GM21515 (cell line): ENCODE results near the gene SAP130.
A peak's percentile ranks its signal among the peaks of the same experiment; 100 is the strongest.

ENCODE experiments used
- ATAC-seq: cut with Tn5 transposase; IDR thresholded peaks from one replicate; pipeline ENCODE4 v1.9.1; 2021; ENCODE audit not compliant: unreplicated experiment

Gene SAP130

DNA sequence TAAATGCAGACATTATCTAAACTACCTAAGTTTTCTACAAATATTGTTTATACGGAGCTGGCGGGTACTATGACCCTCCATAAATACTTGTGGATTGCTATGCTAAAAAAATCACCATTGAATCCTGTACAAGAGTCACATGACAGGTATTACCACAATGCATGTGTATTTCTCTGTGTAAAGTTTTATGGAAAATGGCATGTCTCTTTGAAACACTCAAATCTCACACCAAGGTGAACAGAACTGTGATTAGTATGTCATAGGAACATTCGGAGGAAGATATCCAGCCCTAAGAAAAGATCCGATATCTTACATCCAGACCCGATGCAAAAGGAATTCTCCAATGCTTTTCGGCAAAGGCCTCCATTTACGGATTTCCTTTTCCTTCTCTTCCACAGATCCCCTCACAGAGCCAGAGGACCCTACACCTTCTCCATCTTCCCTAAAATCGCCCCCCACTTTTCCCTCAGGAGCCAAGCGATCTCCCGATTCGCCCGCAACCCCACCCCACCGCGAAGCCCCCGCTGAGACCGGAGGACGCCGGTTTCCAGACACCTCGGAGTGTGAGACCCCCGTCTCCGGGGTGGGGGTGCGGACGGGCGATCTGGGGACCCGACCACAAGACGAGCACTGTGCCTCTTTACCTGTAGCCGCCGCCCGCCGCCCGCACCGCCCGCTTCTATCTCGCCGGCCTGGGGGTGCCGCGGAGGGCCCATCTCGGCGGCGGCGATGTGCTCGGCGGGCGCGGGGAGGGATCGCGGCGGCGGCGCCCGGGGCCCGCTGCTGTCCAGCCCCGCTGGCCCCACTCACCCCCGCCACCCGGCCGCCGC is 1.2 kb downstream of the SAP130 start:
- peak; percentile 3 for ATAC-seq

DNA sequence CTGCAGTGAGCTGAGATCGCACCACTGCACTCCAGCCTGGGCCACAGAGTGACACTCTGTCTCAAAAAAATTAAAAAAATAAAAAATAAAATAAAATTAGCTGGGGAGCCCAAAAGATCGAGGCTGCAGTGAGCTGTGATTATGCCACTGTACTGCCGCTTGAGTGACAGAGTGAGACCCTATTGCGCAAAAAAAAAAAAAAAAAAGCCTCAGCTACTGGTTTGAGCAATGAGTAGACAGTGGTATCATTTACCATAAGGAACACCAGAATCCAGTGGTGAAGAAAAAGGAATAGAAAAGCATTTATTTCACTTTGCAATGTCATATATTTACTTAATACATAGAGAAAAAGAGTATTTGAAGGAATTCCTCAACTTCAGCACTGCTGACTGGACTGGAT is 3.0 kb downstream of the SAP130 start:
- no peak for ATAC-seq

DNA sequence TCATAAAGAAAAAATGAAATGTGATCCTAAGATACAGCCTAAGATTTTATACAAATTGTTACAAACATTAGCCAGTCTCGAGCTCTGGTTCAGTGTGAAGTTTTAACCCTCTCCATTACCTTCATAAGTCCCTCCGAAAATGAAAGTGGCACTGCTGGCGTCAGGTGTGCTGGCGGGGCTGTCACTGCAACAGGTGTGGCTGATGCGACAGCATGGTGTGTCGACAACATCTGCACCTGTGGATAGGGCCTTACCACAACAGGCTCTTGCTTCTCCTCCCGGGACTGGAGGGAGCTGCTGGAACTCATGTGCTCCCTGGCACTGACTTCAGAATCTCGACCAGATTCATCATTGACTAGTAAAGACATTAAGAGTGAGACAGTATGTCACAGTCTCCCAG is 10.3 kb downstream of the SAP130 start:
- no peak for ATAC-seq

DNA sequence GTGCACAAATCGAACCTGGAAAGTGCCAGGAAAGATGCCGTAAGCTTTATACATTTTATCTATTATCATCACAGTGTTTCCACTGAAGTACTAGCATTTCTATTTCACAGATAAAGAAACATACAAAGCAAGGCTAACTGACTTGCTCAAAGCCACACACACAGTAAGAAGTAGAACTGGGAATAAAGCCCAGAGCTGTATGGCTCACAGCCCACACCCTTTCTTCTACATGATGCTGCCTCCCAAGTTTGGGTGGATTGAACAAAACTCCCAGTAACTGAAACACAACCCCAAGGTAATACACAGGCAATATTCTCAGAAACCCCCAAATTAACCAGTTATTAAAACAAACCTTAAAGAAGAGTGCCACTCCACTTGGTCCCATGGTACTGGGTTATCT is 11.2 kb downstream of the SAP130 start:
- ATAC-seq = no peak

DNA sequence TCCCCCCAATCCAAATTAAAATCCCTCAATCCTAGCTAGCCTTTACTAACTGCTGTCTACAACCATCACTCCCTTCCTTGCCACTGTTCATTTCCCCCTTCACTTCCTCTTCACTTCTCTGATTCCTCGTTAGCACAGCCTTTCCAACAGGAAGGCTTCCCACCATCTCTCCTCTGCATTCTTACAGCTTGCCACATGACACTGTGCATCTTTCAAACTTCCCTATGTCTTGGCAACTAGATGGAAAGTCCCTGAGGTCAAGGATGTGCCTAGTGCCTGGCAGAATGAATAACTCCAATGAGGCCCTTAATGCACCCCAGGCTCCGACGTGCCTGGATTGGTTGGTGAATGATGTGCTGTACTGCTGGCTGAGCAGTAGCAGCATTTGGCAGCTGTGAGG is 15.2 kb downstream of the SAP130 start:
- no peak for ATAC-seq

DNA sequence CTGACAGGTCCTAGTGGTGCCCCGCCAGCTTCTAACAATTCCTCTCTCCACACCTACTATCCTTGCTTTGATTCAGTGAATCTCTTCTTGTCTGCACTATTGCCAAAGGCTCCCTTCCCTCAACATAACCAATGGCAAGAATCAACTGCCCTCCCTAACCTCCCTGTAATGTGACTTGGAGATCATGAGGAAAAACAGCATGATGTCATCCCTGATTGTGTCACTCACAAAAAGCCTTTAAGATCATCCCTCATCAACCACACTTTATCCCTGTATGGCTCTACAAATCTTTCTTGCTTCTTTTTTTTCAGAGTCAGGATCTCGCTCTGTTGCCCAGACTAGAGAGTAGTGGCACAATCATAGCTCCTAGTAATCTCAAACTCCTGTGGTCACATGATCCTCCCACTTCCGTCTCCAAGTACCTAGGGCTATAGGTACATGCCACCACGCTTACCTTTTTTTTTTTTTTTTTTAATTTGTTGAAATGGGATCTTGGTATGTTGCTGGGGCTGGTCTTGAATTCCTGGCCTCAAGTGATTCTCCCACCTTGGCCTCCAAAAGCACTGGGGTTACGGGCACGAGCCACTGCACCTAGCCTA is 19.7 kb downstream of the SAP130 start:
- no peak for ATAC-seq

DNA sequence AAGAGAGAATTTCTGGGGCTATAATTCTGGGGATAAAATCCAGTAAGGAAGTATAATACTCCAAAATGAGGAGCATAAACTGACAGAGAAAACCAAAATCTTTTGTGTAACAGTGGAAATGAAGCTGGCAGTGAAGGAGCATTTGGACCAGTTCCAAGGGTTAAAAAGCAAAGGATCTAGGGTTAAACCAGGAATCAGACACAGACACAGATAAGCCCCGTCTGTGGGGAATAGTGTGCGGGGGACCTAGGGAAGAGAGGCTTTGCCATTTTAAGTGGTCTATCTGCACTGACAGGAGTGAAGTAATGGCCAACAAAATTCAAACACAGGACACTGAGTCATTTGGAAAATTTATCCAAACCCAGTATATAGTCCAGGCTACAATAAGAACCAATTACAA is 23.4 kb downstream of the SAP130 start:
- ATAC-seq = no peak

DNA sequence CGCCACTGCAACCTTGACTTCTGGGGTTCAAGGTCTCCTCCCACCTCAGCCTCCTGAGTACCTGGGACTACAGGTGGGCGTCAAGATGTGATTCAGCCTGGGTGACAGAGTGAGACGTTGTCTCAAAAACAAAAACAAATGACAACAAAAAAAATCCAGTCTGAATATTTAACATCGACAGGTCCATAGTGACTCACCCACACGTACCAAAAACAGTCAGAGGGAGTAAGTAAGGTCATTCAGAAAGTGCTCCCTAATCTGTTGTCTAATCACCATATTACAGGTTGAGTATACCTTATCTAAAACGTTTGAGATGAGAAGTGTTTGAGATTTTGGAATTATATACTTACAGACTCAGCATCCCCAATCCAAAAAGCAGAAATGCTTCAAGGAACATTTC is 24.4 kb downstream of the SAP130 start:
- ATAC-seq = no peak

DNA sequence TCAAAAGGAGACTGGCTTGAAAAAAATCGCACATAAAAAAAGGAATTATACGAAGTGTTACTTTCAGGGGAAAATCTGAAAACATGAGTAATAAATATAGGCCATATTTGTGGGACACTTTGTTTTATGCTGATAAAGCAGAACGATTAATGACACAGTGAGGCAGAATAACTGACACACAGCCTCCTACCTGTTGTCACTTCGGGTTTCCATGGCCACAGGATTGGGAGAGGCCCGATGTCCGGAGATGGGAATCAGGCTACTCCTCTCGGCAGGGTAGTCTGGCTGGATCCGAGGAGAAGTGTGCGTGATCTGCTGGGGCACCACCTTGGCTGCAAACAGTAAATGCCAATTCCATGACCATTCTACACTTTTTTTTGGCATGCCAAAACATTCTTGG is 31.7 kb downstream of the SAP130 start:
- ATAC-seq = no peak

DNA sequence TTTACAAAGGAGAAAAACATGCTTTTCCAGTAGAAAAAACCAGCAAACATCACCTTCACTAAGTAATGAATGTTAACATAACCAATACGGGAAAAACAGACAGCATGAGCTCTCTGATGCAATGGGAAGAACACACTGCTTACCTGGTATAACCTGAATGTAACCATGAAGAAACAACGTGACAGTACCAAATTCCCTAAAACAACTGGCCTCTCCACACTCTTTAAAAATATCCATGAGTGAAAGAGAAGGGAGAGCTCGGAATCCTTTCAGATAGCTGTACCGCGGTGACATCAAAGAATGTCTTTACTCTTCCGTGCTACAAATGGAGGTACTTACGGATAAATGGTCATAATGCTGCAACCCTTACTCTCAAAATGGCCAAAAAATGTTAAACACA is 32.1 kb downstream of the SAP130 start:
- ATAC-seq = no peak

DNA sequence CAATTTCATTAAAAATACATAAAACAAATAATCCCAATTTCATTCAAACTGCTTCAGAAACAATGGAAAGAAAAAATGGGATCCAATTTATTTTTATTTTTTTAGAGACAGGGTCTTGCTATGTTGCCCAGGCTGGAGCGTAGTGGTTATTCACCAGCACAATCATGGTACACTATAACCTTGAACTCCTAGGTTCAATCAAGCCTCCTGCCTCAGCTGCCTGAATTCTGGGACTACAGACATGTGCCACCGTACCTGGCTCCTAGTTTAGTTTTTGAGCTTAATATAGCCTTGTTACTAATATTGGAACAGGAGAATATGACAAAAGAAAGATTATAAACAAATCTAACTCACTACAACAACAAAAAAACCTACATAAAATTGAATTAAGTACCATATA is 34.2 kb downstream of the SAP130 start:
- ATAC-seq = no peak

DNA sequence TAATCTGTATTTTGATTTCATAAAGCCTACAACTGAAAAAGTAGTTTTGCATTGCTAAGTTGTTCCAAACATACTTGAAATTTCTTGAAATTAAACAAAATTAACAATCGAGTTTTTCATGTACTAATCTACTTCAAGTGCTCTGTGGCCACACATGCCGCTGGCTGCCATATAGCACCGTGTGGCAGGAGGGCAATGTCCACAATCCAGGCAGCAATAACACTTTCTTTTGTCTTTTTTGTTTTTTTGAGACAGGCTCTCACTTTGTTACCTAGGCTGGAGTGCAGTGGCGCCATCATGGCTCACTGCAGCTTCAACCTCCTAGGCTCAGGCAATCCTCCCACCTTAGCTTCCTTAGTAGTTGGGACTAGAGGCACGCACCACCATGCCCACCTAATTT is 36.1 kb downstream of the SAP130 start:
- no peak for ATAC-seq

DNA sequence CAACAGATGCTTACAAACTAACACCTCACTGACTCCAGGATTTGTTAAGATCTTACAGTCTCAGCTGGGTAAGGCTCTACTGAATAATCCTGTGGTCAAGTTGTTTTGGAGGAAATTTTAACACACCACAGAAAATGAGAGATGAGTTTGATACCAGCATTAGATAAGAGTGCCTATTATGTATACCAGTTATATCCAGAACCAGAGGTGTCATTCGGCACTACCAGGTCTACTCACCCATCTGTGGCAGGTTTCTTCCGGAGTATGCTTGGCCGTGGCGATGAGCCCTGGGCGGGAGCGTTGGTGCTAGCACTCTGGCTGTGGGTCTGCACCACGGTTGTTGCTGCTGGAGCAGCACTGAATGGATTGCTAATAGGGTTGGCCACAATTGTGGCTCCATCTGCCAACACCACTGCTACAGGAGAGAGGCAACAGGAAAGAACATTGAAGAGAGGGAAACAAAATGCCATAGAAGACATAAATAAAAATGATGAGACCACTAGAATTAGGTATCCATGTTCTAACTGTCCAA is 41.2 kb downstream of the SAP130 start:
- no peak for ATAC-seq

DNA sequence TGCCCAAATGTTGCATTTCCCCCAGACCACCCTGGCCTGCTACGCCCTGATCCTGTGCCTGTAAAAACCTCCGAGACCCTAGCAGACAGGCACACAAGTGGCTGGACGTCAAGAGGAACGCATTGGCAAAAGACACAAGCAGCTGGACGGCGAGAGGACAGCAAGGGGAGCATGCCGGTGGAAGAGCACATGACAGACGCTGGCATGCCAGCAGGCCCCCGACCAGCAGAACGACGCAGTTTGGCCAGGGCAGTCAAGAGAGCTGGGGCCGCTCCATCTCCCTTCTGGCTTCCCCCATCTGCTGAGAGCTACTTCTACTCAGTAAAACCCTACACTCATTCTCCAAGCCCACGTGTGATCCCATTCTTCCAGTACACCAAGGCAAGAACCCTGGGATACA is 42.1 kb downstream of the SAP130 start:
- no peak for ATAC-seq

DNA sequence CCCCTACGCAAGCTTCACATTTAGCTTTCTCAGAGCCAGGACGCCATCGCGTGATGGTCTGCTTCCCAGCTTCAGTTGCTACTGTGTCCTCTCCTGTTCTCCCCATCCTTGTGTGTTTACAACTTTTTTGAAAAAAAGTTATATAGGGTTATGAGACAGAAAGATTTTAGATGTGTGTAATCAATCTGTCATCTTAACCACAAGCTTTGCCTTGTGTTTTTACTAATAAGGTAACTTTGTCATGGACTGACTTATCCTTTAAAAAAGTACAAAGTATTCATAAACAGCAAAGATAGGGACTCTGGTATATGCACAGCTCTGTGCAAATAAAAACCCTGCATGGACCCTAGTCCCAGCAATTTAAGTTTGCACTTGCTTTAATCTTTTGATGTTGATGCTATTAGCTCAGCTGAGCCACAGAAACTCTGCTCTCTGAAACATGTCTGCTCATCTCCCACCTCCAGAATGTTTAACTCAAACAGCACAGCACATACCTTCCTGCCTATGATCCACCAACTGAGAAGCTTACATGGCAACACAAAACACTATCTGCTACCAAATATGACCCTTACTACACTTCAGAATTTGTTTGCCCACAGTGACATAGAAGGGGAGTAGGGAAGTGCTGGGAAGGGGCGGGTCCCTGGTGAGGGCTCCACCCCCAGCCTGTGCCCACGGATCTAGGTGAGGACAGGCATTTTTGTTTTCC is 42.7 kb downstream of the SAP130 start:
- ATAC-seq = no peak

DNA sequence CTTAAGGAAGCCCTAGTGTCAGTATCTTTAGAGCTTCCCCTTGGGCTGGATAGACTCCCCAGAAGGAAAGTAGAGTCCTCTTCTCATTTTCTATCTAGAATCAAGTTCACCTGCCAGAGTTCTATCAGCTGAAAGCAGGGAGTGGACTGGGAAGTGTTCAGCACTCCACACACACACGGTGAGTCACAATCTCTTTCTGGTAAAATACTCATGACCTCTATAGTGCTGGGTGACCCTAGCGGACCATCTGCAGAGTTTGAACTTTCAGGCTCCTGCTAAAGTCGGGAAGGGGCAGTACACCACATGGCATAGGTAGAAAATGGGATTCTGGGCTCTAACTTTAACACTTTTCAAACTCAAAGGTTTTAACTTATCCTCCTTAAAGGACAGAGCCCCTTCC is 43.3 kb downstream of the SAP130 start:
- no peak for ATAC-seq

DNA sequence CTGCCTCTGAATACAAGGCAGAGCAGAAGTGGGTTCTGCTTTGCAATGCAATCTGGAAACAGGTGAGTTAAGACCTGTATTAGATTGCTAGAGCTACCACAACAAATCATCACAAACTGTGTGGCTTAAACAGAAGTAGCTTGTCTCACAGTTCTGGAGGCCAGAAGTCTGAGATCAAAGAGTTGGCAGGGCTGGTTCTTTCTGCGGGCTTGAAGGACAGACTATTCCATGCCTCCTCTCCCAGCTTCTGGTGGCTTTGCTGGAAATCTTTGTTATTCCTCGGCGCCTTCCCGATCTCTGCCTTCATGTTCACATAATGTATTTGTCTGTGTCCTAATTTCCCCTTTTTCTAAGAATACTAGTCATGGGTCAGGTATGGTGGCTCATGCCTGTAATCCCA is 58.4 kb downstream of the SAP130 start:
- ATAC-seq = no peak

DNA sequence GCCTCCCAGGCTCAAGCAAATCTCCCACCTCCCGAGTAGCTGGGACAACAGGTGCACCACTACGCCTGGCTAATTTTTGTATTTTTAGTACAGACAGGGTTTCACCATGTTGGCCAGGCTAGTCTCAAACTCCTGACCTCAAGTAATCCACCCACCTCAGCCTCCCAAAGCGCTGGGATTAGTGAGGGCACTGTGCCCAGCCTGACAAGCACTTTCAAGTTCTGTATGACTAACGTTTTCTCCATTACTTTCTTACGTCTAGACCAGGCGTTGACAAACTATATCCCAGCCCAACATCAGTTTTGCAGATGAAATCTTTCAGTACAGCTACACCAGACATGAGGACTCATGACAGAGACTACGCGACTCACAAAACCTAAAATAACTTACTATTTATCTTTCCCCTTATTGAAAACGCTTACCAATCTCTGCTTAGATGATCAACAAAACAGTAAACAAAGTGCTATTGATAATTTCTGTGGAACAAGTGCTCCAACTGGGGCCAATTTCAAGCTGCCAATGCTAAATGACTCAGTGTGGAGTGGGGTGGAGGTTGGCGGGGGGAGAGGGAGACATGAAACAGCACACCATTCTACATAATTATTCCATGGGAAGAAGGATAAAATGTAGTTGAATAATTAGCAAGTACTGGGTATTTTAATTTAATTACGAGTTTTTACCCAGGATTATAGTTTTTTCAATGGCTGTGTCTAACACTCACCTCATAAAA is 59.1 kb downstream of the SAP130 start:
- no peak for ATAC-seq

DNA sequence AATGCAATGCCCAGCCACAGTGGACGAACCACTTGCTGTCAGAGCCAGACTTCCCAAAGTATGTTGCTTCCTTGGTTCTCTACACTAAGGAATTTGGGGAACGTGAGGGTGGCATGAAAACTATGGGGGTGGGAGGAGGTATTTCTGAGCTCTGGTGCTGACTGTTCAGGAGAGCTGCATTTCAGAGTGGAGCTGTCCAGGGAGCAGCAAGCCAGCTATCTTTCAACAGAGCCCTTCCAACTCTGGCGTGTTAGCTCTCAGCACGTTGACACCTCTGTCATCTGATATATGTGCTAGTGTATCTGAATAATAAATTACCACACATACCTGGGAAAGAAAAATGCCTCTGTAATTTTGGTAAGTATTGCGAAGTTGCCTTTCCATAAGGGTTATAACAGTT is 66.1 kb downstream of the SAP130 start:
- no peak for ATAC-seq

DNA sequence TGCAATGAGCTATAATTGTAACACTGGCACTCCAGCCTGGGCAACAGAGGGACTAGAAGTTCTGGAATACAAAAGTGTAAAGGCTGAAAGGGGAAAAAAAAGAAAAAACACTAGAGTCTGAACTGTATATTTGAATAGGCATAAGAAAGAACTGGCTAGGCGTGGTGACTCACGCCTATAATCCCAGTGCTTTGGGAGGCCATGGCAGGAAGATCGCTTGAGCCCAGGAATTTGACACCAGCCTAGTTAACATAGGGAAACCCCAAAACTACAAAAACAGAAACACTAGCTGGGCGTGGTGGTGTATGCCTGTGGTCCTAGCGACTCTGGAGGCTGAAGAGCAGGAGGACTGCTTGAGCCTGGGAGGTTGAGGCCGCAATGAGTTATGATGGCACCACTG is 70.6 kb downstream of the SAP130 start:
- ATAC-seq = no peak

DNA sequence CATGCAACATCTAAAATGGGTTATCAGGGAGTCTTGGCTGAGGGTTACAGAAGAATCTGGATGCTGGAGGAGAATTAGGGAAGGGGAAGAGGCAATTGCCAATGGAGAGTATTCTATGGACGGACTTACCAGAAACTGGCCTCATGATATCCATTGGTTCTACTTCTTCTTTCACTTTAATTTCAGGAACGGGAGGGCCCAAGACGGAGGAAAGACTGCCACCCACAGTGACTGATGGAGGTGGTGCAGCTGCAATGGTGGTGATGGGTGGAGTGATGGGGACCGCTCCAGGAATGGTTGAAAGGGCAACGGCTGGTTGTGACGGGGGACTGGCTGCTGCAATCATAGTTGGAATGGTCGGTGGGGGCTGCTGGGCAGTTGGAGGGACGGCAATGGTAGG is 73.0 kb downstream of the SAP130 start:
- no peak for ATAC-seq
